Adrenal gland (tissue), 12 donors: Measurements from ENCODE around the gene DLGAP1. TPM values are rescaled to one million over a fixed set of nuclear protein-coding genes. Genes with fewer than 3 reads are reported as not detected.

Source experiments
- DNase-seq, 7 donors: peaks; one replicate each; pipeline ENCODE4 v3.0.0-alpha.2; 2019 to 2020
- H3K27ac ChIP-seq, 5 donors: fragments of 200-600 bp; sonication (generic) in 4 of 5; 1 replicate in 3 of 5; 2 replicates in 2 of 5; pipeline versions ENCODE4 v1.5.1 to v1.8.0; 2016 to 2020; ENCODE audit warnings: mild to moderate bottlenecking in 1 of 5
- H3K27me3 ChIP-seq: fragments of 200-600 bp; 2 replicates; pipeline ENCODE4 v1.8.0; 2021
- H3K36me3 ChIP-seq, 2 donors: fragments of 200-600 bp; replicated peaks in 1 of 2; 1 replicate in 1 of 2; 2 replicates in 1 of 2; pipeline versions ENCODE4 v1.5.1 to v1.8.0; 2018 to 2022
- H3K4me1 ChIP-seq, 2 donors: fragments of 200-600 bp; replicated peaks in 1 of 2; 1 replicate in 1 of 2; 2 replicates in 1 of 2; pipeline versions ENCODE4 v1.5.1 to v1.8.0; 2018 to 2021
- H3K4me3 ChIP-seq, 4 donors: fragments of 200-600 bp; sonication (generic) in 3 of 4; one replicate each; pipeline ENCODE4 v1.5.1; 2016 to 2018
- H3K9me3 ChIP-seq, 3 donors: fragments of 200-600 bp; sonication (generic) in 1 of 3; replicated peaks in 1 of 3; 1 replicate in 2 of 3; 2 replicates in 1 of 3; pipeline versions ENCODE4 v1.5.1 to v1.8.0; 2016 to 2021
- CTCF ChIP-seq, 6 experiments: fragments of 450-650 bp in 4 of 6; fragments of 200-600 bp in 2 of 6; sonication (generic) in 1 of 6; IDR thresholded peaks; 1 replicate in 5 of 6; 2 replicates in 1 of 6; pipeline versions ENCODE4 v1.5.1 to v1.8.0; 2016 to 2021; ENCODE audit warnings: antibody characterized with exemption in 6 of 6, mild to moderate bottlenecking in 2 of 6, moderate library complexity in 1 of 6
- POLR2A ChIP-seq, 2 donors: fragments of 450-650 bp; IDR thresholded peaks; one replicate each; pipeline ENCODE4 v1.6.1; 2017; ENCODE audit warnings: antibody characterized with exemption in 2 of 2, mild to moderate bottlenecking in 2 of 2, moderate library complexity in 1 of 2
- WGBS, 4 donors: extraction: QIAGEN DNeasy Blood & Tissue Kit in 2 of 4; methylation state at CpG; one replicate each; pipeline versions ENCODE4 v1.1.5 to v1.1.7; 2013 to 2017; 5-methylcytosine and 5-hydroxymethylcytosine counted together
- intact Hi-C, 2 donors: fragments of 100-400 bp; cut with DNase I; formaldehyde crosslinking; loops; one replicate each; pipeline versions ENCODE4 v1.14.1 to v1.15.0; 2022 to 2023
- polyA plus RNA-seq, 3 donors: library from polyadenylated mRNA; stranded (reverse); fragments of 200-250 nt in 2 of 3; fragments of 350-450 nt in 1 of 3; fragmentation: Illumina TruSeq in 1 of 3; extraction: RNeasy Lipid Tissue Mini Kit (QIAGEN cat#74804) in 1 of 3; gene quantifications; one replicate each; pipeline ENCODE4 v1.2.3, GENCODE V29; 2013 to 2014
- total RNA-seq, 9 donors: library from RNA; depleted of rRNA in 4 of 9; stranded (reverse); fragments of >200 nt in 4 of 9; fragments of 120-200 nt in 1 of 9; fragmentation: NEBNext Ultra II Directional in 1 of 9; extraction: Animal tissue kit (Norgen Biotek cat#: 25700) in 1 of 9; gene quantifications; one replicate each; pipeline versions ENCODE4 v1.1.0 to v1.2.4, GENCODE V29; 2013 to 2023
- donor health status: healthy with polysubstance abuse.
- donor health status: Bipolar disorder and iron deficiency.
- donor health status: DM: yes; HTN: yes; CAD: no.
- donor health status: DM: no; HTN: no; CAD: no.
- donor health status: DM: no; HTN: no; CAD: no.
- donor health status: DM: yes; HTN: yes; CAD: no.

DLGAP1 gene
- total and polyA plus RNA-seq, 12 donors: 1.7 to 30.9 (median 12.9) TPM

- Histone ChIP-seq H3K4me1 (peaks cover 0 to 13% of the 10 kb centered on the region in 2 donors), H3K9me3 (no peaks in the 10 kb centered on the region), H3K4me3 (peak overlapping the region in 1 of 4 donors; percentile 17), H3K27me3 (no peaks in the 10 kb centered on the region), H3K27ac (peak overlapping the region in 1 of 5 donors; percentile 52), H3K36me3 (no peaks in the 10 kb centered on the region)
- intact Hi-C loops: loop anchor here (5.0 to 10.0 kb wide), 2 partner anchors 167 to 169 kb away; no protein-coding TSS in a partner anchor
- DNase-seq: no peak
- TF ChIP-seq CTCF (IDR thresholded peaks at IDR 0.05): no peak
- no peak for TF ChIP-seq POLR2A (IDR thresholded peaks at IDR 0.05)
- WGBS, 4 donors: 54 to 73% (median 66%) methylated on average over 2 of the region's 2 CpGs
Measured at GRCh38 chr18:3871687-3872086, 583.4 kb downstream of the DLGAP1 start.

- H3K27ac ChIP-seq: peak overlapping the region in 1 of 5 donors; percentile 0
- no peak for DNase-seq
- no peak for TF ChIP-seq CTCF (IDR thresholded peaks at IDR 0.05)
- TF ChIP-seq POLR2A (IDR thresholded peaks at IDR 0.05): no peak
- H3K36me3 ChIP-seq: no peaks in the 10 kb centered on the region
- no peaks in the 10 kb centered on the region for H3K9me3 ChIP-seq
- H3K4me3 ChIP-seq: peak overlapping the region in 1 of 4 donors; percentile 17
- no peaks in the 10 kb centered on the region for H3K27me3 ChIP-seq
- 62 to 74% (median 63%) methylated on average over 4 of the region's 4 CpGs for WGBS, 4 donors
- peaks cover 0 to 12% of the 10 kb centered on the region in 2 donors for H3K4me1 ChIP-seq
- intact Hi-C loops: loop anchor here (5.0 to 10.0 kb wide), 2 partner anchors 166 to 169 kb away; no protein-coding TSS in a partner anchor
Measured at GRCh38 chr18:3870914-3871313, 584.2 kb downstream of the DLGAP1 start.

- DNase-seq: peak in 2 of 7 donors; percentile 22 to 36
- Histone ChIP-seq H3K9me3 (no peaks in the 10 kb centered on the region), H3K36me3 (no peaks in the 10 kb centered on the region), H3K27me3 (no peaks in the 10 kb centered on the region), H3K4me1 (peaks cover 0 to 2% of the 10 kb centered on the region in 2 donors), H3K27ac (no peak overlapping the region), H3K4me3 (no peak overlapping the region)
- 15 to 26% (median 25%) methylated on average over 2 of the region's 2 CpGs for WGBS, 4 donors
- intact Hi-C loops: loop anchor here (5.0 to 10.0 kb wide), 3 partner anchors 98 to 168 kb away; no protein-coding TSS in a partner anchor
- TF ChIP-seq CTCF (IDR thresholded peaks at IDR 0.05) (peak; percentile 23 to 77 (median 68)), POLR2A (IDR thresholded peaks at IDR 0.05) (no peak)
Measured at GRCh38 chr18:3869848-3870247, 585.3 kb downstream of the DLGAP1 start.

- H3K36me3 ChIP-seq: no peaks in the 10 kb centered on the region
- TF ChIP-seq CTCF (IDR thresholded peaks at IDR 0.05) (no peak), POLR2A (IDR thresholded peaks at IDR 0.05) (no peak)
- intact Hi-C loops: loop anchor here in 1 of 2 donors (5.0 kb wide), 1 partner anchor 96 kb away; no protein-coding TSS in a partner anchor
- no peaks in the 10 kb centered on the region for H3K4me1 ChIP-seq
- no peak overlapping the region for H3K4me3 ChIP-seq
- DNase-seq: no peak
- H3K9me3 ChIP-seq: no peaks in the 10 kb centered on the region
- 52 to 64% (median 58%) methylated on average over 8 of the region's 8 CpGs for WGBS, 4 donors
- H3K27me3 ChIP-seq: no peaks in the 10 kb centered on the region
- H3K27ac ChIP-seq: no peak overlapping the region
Measured at GRCh38 chr18:3867864-3868311, 587.2 kb downstream of the DLGAP1 start.
